ENCODE results near the gene CD69.

- no peak for TF ChIP-seq CTCF (IDR thresholded peaks at IDR 0.05)
- TF ChIP-seq POLR2A (IDR thresholded peaks at IDR 0.05): no peak
These were observed 27.7 kb downstream of the CD69 start, which contains the start of gene CLECL1 for GRCh38 chr12:9732921-9733461.
